ENCODE measurements around the gene CLNK. TPM values are rescaled to one million over a fixed set of nuclear protein-coding genes. Genes with fewer than 3 reads are reported as not detected.

Gene CLNK
- total RNA-seq, 4 donors from 2014 or later: under 0.01 to 0.48 TPM; not detected in 2

GRCh38 chr4:10608501-10609219 is 75.9 kb downstream of the CLNK start:
- in situ Hi-C loops (cut with MboI; ENCODE audit: low pct_ligation_motif_present in 1 of 4, low pct_unique_long_range_greater_than_20kb in 1 of 4, low sequenced_read_pairs in 3 of 4) (loop anchor here in 1 of 4 donors (25.0 kb wide), 1 partner anchor 804 kb away; no protein-coding TSS in a partner anchor), intact Hi-C loops (cut with DNase I; ENCODE audit: low total_unique reads) (no loop called here)
- H3K27ac ChIP-seq: no peak overlapping the region
- H3K36me3 ChIP-seq: no peaks in the 10 kb centered on the region
- DNase-seq: no peak
- WGBS, 2 donors (ENCODE audit: low coverage in 1 of 2): 85% methylated on average over 10 of the region's 10 CpGs; no CpG with 5 or more reads in 1 of the 2 donors
- no peaks in the 10 kb centered on the region for H3K9me3 ChIP-seq
- H3K4me1 ChIP-seq: no peaks in the 10 kb centered on the region
- TF ChIP-seq EP300 (IDR thresholded peaks at IDR 0.05; ENCODE audit: low read depth) (no peak), POLR2A (IDR thresholded peaks at IDR 0.05) (no peak), POLR2AphosphoS5 (IDR thresholded peaks at IDR 0.05) (no peak), CTCF (IDR thresholded peaks at IDR 0.05) (no peak)
- no peak overlapping the region for H3K4me3 ChIP-seq
- H3K27me3 ChIP-seq: no peaks in the 10 kb centered on the region

GRCh38 chr4:10607206-10607605 is 77.4 kb downstream of the CLNK start:
- Histone ChIP-seq H3K27ac (no peak overlapping the region), H3K4me1 (no peaks in the 10 kb centered on the region), H3K9me3 (no peaks in the 10 kb centered on the region), H3K27me3 (no peaks in the 10 kb centered on the region), H3K36me3 (no peaks in the 10 kb centered on the region), H3K4me3 (no peak overlapping the region)
- in situ Hi-C loops (cut with MboI; ENCODE audit: low pct_ligation_motif_present in 1 of 4, low pct_unique_long_range_greater_than_20kb in 1 of 4, low sequenced_read_pairs in 3 of 4) (loop anchor here in 1 of 4 donors (25.0 kb wide), 1 partner anchor 805 kb away; no protein-coding TSS in a partner anchor), intact Hi-C loops (cut with DNase I; ENCODE audit: low total_unique reads) (no loop called here)
- TF ChIP-seq EP300 (IDR thresholded peaks at IDR 0.05; ENCODE audit: low read depth): no peak
- no peak for TF ChIP-seq POLR2A (IDR thresholded peaks at IDR 0.05)
- no peak for TF ChIP-seq POLR2AphosphoS5 (IDR thresholded peaks at IDR 0.05)
- no peak for TF ChIP-seq CTCF (IDR thresholded peaks at IDR 0.05)
- 81% methylated on average over 3 of the region's 3 CpGs; no CpG with 5 or more reads in 1 of the 2 donors for WGBS, 2 donors (ENCODE audit: low coverage in 1 of 2)
- no peak for DNase-seq

GRCh38 chr4:10606483-10607155 is 77.9 kb downstream of the CLNK start:
- intact Hi-C loops (cut with DNase I; ENCODE audit: low total_unique reads): no loop called here
- Histone ChIP-seq H3K9me3 (no peaks in the 10 kb centered on the region), H3K4me3 (no peak overlapping the region), H3K27me3 (no peaks in the 10 kb centered on the region), H3K36me3 (no peaks in the 10 kb centered on the region), H3K27ac (no peak overlapping the region), H3K4me1 (no peaks in the 10 kb centered on the region)
- TF ChIP-seq POLR2AphosphoS5 (IDR thresholded peaks at IDR 0.05): no peak
- DNase-seq: no peak
- 72 to 89% methylated on average over 4 to 5 of the region's 5 CpGs for WGBS, 2 donors (ENCODE audit: low coverage in 1 of 2)
- in situ Hi-C loops (cut with MboI; ENCODE audit: low pct_ligation_motif_present in 1 of 4, low pct_unique_long_range_greater_than_20kb in 1 of 4, low sequenced_read_pairs in 3 of 4): loop anchor here in 1 of 4 donors (25.0 kb wide), 1 partner anchor 806 kb away; no protein-coding TSS in a partner anchor

- Histone ChIP-seq H3K27me3 (no peaks in the 10 kb centered on the region), H3K4me1 (no peaks in the 10 kb centered on the region), H3K36me3 (no peaks in the 10 kb centered on the region), H3K9me3 (no peaks in the 10 kb centered on the region), H3K4me3 (no peak overlapping the region), H3K27ac (no peak overlapping the region)
- in situ Hi-C loops (cut with MboI; ENCODE audit: low pct_ligation_motif_present in 1 of 4, low pct_unique_long_range_greater_than_20kb in 1 of 4, low sequenced_read_pairs in 3 of 4): loop anchor here in 1 of 4 donors (25.0 kb wide), 1 partner anchor 806 kb away; no protein-coding TSS in a partner anchor
- no peak for DNase-seq
- 85 to 87% methylated on average over 5 of the region's 5 CpGs for WGBS, 2 donors (ENCODE audit: low coverage in 1 of 2)
- TF ChIP-seq POLR2AphosphoS5 (IDR thresholded peaks at IDR 0.05) (no peak), EP300 (IDR thresholded peaks at IDR 0.05; ENCODE audit: low read depth) (no peak), POLR2A (IDR thresholded peaks at IDR 0.05) (no peak), CTCF (IDR thresholded peaks at IDR 0.05) (no peak)
- intact Hi-C loops (cut with DNase I; ENCODE audit: low total_unique reads): no loop called here
These were observed 78.7 kb downstream of the CLNK start for GRCh38 chr4:10605746-10606482.

Measured in transverse colon (tissue), 4 donors.